ENCODE data around the gene TUBGCP2. TPM values are rescaled to one million over a fixed set of nuclear protein-coding genes. Genes with fewer than 3 reads are reported as not detected.
"Not testable (repeated sequence)": the region's sequence is repeated elsewhere in the genome, so short reads cannot be mapped to it uniquely, and the experiment has no call there.

The TUBGCP2 gene
- total RNA-seq, 6 experiments from 2014 or later, result 72.5 to 80.8 (median 77.7) TPM

GRCh38 chr10:133267293-133267692, 41.4 kb downstream of the TUBGCP2 start:
- Mint-ChIP-seq H3K27ac (no peak overlapping the region), H3K9me3 (no peaks in the 10 kb centered on the region), H3K36me3 (ENCODE audit: low read depth) (no peaks in the 10 kb centered on the region), H3K4me1 (ENCODE audit: low read depth) (peaks cover 4% of the 10 kb centered on the region; the same call in 1 of the 2 replicates), H3K4me3 (no peak overlapping the region), H3K27me3 (ENCODE audit: insufficient read depth) (no peaks in the 10 kb centered on the region; the same call in 1 of the 2 replicates)
- no peak for DNase-seq
- TF ChIP-seq CTCF (IDR thresholded peaks at IDR 0.05), result no peak

GRCh38 chr10:133266056-133266795, 42.4 kb downstream of the TUBGCP2 start:
- TF ChIP-seq CTCF (IDR thresholded peaks at IDR 0.05), result no peak
- Mint-ChIP-seq H3K4me3 (no peak overlapping the region), H3K4me1 (ENCODE audit: low read depth) (peaks cover 4% of the 10 kb centered on the region; the same call in 1 of the 2 replicates), H3K27ac (no peak overlapping the region), H3K36me3 (ENCODE audit: low read depth) (no peaks in the 10 kb centered on the region), H3K9me3 (no peaks in the 10 kb centered on the region), H3K27me3 (ENCODE audit: insufficient read depth) (no peaks in the 10 kb centered on the region; the same call in 1 of the 2 replicates)
- no peak for DNase-seq

GRCh38 chr10:133265052-133265451, 43.6 kb downstream of the TUBGCP2 start:
- H3K4me3 Mint-ChIP-seq; DNase-seq; H3K36me3 Mint-ChIP-seq (ENCODE audit: low read depth); H3K27me3 Mint-ChIP-seq (ENCODE audit: insufficient read depth); H3K9me3 Mint-ChIP-seq; H3K27ac Mint-ChIP-seq: not testable (repeated sequence)
- peaks cover 16% of the 10 kb centered on the region for H3K4me1 Mint-ChIP-seq (ENCODE audit: low read depth)

GRCh38 chr10:133264461-133264860, 44.2 kb downstream of the TUBGCP2 start:
- Mint-ChIP-seq H3K27me3 (ENCODE audit: insufficient read depth) (no peaks in the 10 kb centered on the region; the same call in 1 of the 2 replicates), H3K36me3 (ENCODE audit: low read depth) (no peaks in the 10 kb centered on the region), H3K4me3 (no peak overlapping the region), H3K27ac (no peak overlapping the region), H3K9me3 (no peaks in the 10 kb centered on the region), H3K4me1 (ENCODE audit: low read depth) (peaks cover 22% of the 10 kb centered on the region)
- DNase-seq, result no peak
- no peak for TF ChIP-seq CTCF (IDR thresholded peaks at IDR 0.05)

GRCh38 chr10:133263674-133264073, 45.0 kb downstream of the TUBGCP2 start:
- no peaks in the 10 kb centered on the region for H3K9me3 Mint-ChIP-seq

More at GRCh38 chr10:133263674-133264073, 45.0 kb downstream of the TUBGCP2 start:
- Mint-ChIP-seq H3K27me3 (ENCODE audit: insufficient read depth) (peaks cover 4% of the 10 kb centered on the region; the same call in 1 of the 2 replicates), H3K4me1 (ENCODE audit: low read depth) (peaks cover 28% of the 10 kb centered on the region), H3K36me3 (ENCODE audit: low read depth) (no peaks in the 10 kb centered on the region), H3K27ac (no peak overlapping the region), H3K4me3 (no peak overlapping the region)
- TF ChIP-seq CTCF (IDR thresholded peaks at IDR 0.05), result no peak
- DNase-seq, result no peak
